Measurements from ENCODE around the gene XPOT. TPM values are rescaled to one million over a fixed set of nuclear protein-coding genes. Genes with fewer than 3 reads are reported as not detected.

Gene XPOT
- total RNA-seq, 1 experiment from 2014 or later: 122 TPM

DNA sequence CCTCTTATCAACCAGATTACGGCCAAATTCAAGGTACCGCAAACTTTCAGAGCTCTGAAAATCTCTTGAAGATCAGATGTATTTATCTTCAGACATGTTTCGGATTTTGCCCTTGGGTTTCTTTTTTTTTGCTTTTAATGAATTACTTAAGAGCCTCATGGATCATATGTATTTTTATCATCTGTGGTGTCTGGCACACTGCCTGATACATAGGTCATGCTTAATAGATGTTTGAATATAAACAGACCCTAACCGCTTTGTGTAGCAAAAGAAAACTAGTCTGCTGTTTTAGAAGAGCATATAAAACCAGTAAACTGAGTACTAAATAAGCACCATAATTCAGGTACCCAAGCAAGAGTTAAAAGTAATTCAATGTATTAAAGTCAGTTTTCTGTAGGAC is 27.6 kb downstream of the XPOT start:
- CTCF ChIA-PET: no interaction called here
- no peak for TF ChIP-seq EZH2 (IDR thresholded peaks at IDR 0.05; ENCODE audit: low read depth)
- TF ChIP-seq, protein P1, sequence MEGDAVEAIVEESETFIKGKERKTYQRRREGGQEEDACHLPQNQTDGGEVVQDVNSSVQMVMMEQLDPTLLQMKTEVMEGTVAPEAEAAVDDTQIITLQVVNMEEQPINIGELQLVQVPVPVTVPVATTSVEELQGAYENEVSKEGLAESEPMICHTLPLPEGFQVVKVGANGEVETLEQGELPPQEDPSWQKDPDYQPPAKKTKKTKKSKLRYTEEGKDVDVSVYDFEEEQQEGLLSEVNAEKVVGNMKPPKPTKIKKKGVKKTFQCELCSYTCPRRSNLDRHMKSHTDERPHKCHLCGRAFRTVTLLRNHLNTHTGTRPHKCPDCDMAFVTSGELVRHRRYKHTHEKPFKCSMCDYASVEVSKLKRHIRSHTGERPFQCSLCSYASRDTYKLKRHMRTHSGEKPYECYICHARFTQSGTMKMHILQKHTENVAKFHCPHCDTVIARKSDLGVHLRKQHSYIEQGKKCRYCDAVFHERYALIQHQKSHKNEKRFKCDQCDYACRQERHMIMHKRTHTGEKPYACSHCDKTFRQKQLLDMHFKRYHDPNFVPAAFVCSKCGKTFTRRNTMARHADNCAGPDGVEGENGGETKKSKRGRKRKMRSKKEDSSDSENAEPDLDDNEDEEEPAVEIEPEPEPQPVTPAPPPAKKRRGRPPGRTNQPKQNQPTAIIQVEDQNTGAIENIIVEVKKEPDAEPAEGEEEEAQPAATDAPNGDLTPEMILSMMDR (conservative IDR thresholded peaks at IDR 0.05): no peak
- H3K27me3 ChIP-seq (ENCODE audit: insufficient read depth, low read depth): no peaks in the 10 kb centered on the region

GRCh38 chr12:64433915-64434314 is 29.7 kb downstream of the XPOT start:
- TF ChIP-seq, protein P1 (conservative IDR thresholded peaks at IDR 0.05): no peak
- no peak for TF ChIP-seq EZH2 (IDR thresholded peaks at IDR 0.05; ENCODE audit: low read depth)
- DNase-seq: no peak
- BruUV-seq (replicated peaks): no TSS peak
- ChIA-PET POLR2A (ENCODE audit: unreplicated experiment) (no interaction called here), CTCF (no interaction called here)
- Histone ChIP-seq H3K27me3 (ENCODE audit: insufficient read depth, low read depth) (no peaks in the 10 kb centered on the region), H2AFZ (no peak overlapping the region), H4K20me1 (ENCODE audit: insufficient read depth) (peaks cover 69% of the 10 kb centered on the region), H3K27ac (no peak overlapping the region), H3K4me2 (no peak overlapping the region), H3K36me3 (ENCODE audit: low read depth) (peaks cover 86% of the 10 kb centered on the region), H3K4me1 (replicated peaks; ENCODE audit: insufficient read depth) (no peaks in the 10 kb centered on the region), H3K4me3 (no peak overlapping the region), H3K9me3 (ENCODE audit: insufficient read depth, low read depth) (no peaks in the 10 kb centered on the region), H3K9me2 (ENCODE audit: insufficient read depth) (no peaks in the 10 kb centered on the region), H3K79me2 (ENCODE audit: low read depth) (no peaks in the 10 kb centered on the region), H3F3A (ENCODE audit: insufficient read depth, low read depth) (peaks cover 34% of the 10 kb centered on the region; the same call in 1 of the 2 replicates)
- intact Hi-C loops (cut with micrococcal nuclease; ENCODE audit: unreplicated experiment): no loop called here

More for the DNA sequence above, 27.6 kb downstream of the XPOT start:
- Histone ChIP-seq H3K4me1 (replicated peaks; ENCODE audit: insufficient read depth) (no peaks in the 10 kb centered on the region), H3K4me3 (no peak overlapping the region), H3K36me3 (ENCODE audit: low read depth) (peaks cover 80% of the 10 kb centered on the region), H3K27ac (no peak overlapping the region), H3K79me2 (ENCODE audit: low read depth) (no peaks in the 10 kb centered on the region), H2AFZ (no peak overlapping the region), H4K20me1 (ENCODE audit: insufficient read depth) (peaks cover 58% of the 10 kb centered on the region), H3F3A (ENCODE audit: insufficient read depth, low read depth) (peaks cover 40% of the 10 kb centered on the region; the same call in 1 of the 2 replicates), H3K9me2 (ENCODE audit: insufficient read depth) (no peaks in the 10 kb centered on the region), H3K9me3 (ENCODE audit: insufficient read depth, low read depth) (no peaks in the 10 kb centered on the region), H3K4me2 (no peak overlapping the region)
- POLR2A ChIA-PET (ENCODE audit: unreplicated experiment): no interaction called here
- BruUV-seq (replicated peaks): no TSS peak
- no peak for DNase-seq
- intact Hi-C loops (cut with micrococcal nuclease; ENCODE audit: unreplicated experiment): no loop called here

DNA sequence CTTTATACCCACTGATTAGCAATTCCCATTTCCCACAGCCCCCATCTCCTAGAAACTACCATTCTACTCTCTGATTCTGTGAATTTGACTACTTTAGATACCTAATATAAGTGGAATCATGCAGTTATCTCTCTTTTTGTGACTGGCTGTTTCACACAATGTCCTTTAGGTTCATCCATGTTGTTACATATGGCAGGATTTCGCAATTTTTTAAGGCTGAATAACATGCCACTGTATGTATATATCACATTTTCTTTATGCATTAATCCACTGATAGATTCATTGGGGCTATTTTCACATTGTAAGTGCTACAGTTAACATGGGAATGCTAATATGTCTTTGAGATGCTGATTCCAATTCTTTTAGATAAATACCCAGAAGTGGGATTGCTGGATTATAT is 35.9 kb downstream of the XPOT start:
- no peak for DNase-seq
- Histone ChIP-seq H4K20me1 (ENCODE audit: insufficient read depth) (peaks cover 58% of the 10 kb centered on the region), H3K4me3 (no peak overlapping the region), H3K36me3 (ENCODE audit: low read depth) (peaks cover 73% of the 10 kb centered on the region), H3K27ac (no peak overlapping the region), H3K27me3 (ENCODE audit: insufficient read depth, low read depth) (no peaks in the 10 kb centered on the region), H3K4me1 (replicated peaks; ENCODE audit: insufficient read depth) (no peaks in the 10 kb centered on the region), H3F3A (ENCODE audit: insufficient read depth, low read depth) (peaks cover 50% of the 10 kb centered on the region), H3K79me2 (ENCODE audit: low read depth) (0 out of 2 replicates have a peak, but pooled peaks cover 7% of the 10 kb centered on the region), H3K4me2 (no peak overlapping the region), H2AFZ (no peak overlapping the region), H3K9me2 (ENCODE audit: insufficient read depth) (no peaks in the 10 kb centered on the region), H3K9me3 (ENCODE audit: insufficient read depth, low read depth) (no peaks in the 10 kb centered on the region)
- ChIA-PET POLR2A (ENCODE audit: unreplicated experiment) (no interaction called here), CTCF (no interaction called here)
- intact Hi-C loops (cut with micrococcal nuclease; ENCODE audit: unreplicated experiment): no loop called here
- BruUV-seq (replicated peaks): no TSS peak
- no peak for TF ChIP-seq EZH2 (IDR thresholded peaks at IDR 0.05; ENCODE audit: low read depth)
- TF ChIP-seq, protein P1 (conservative IDR thresholded peaks at IDR 0.05): no peak

Data from PC-9 (cell line).